Gastrocnemius medialis (tissue), 4 donors: ENCODE measurements around the gene GPATCH2. TPM values are rescaled to one million over a fixed set of nuclear protein-coding genes. Genes with fewer than 3 reads are reported as not detected.

ENCODE experiments used
- ATAC-seq, 2 donors: fragments of 150-250 bp; one replicate each; pipeline ENCODE4 v1.9.1; 2016
- DNase-seq, 2 donors: peaks; one replicate each; pipeline ENCODE4 v3.0.0-alpha.2; 2019
- H3K27ac ChIP-seq, 4 donors: fragments of 200-600 bp; sonication (generic); 1 replicate in 1 of 4; 2 replicates in 3 of 4; pipeline ENCODE4 v1.5.1; 2016 to 2018; ENCODE audit warnings: mild to moderate bottlenecking in 2 of 4, moderate library complexity in 1 of 4
- H3K27me3 ChIP-seq, 3 donors: fragments of 200-600 bp; sonication (generic) in 2 of 3; 1 replicate in 1 of 3; 2 replicates in 2 of 3; pipeline versions ENCODE4 v1.5.1 to v1.6.0; 2016 to 2019; ENCODE audit warnings: mild to moderate bottlenecking in 1 of 3, moderate library complexity in 1 of 3
- H3K36me3 ChIP-seq, 2 donors: fragments of 200-600 bp; sonication (generic) in 1 of 2; one replicate each; pipeline ENCODE4 v1.5.1; 2017 to 2018
- H3K4me1 ChIP-seq, 2 donors: fragments of 200-600 bp; sonication (generic) in 1 of 2; one replicate each; pipeline ENCODE4 v1.5.1; 2016 to 2017; ENCODE audit warnings: mild to moderate bottlenecking in 2 of 2
- H3K4me3 ChIP-seq, 4 donors: fragments of 200-600 bp; sonication (generic) in 3 of 4; 1 replicate in 1 of 4; 2 replicates in 3 of 4; pipeline ENCODE4 v1.5.1; 2016 to 2019; ENCODE audit warnings: mild to moderate bottlenecking in 2 of 4
- H3K9me3 ChIP-seq, 3 donors: fragments of 200-600 bp; sonication (generic) in 2 of 3; 1 replicate in 1 of 3; 2 replicates in 2 of 3; pipeline ENCODE4 v1.5.1; 2016 to 2019
- CTCF ChIP-seq, 5 experiments: fragments of 450-650 bp in 3 of 5; fragments of 200-600 bp in 2 of 5; sonication (generic) in 2 of 5; IDR thresholded peaks in 4 of 5; conservative IDR thresholded peaks in 1 of 5; 1 replicate in 4 of 5; 2 replicates in 1 of 5; pipeline ENCODE4 v1.5.1; 2016 to 2019; ENCODE audit warnings: antibody characterized with exemption in 5 of 5, mild to moderate bottlenecking in 3 of 5, moderate library complexity in 3 of 5
- POLR2A ChIP-seq, 2 donors: fragments of 450-650 bp; IDR thresholded peaks; one replicate each; pipeline ENCODE4 v1.6.1; 2017; ENCODE audit warnings: antibody characterized with exemption in 2 of 2, mild to moderate bottlenecking in 2 of 2, moderate library complexity in 2 of 2
- in situ Hi-C, 4 donors: fragments of 200-750 bp; cut with MboI; loops; one replicate each; pipeline versions ENCODE4 v1.15.0 to v1.8.0; 2017; ENCODE audit warnings: low sequenced_read_pairs in 4 of 4
- intact Hi-C: fragments of 100-400 bp; cut with DNase I; formaldehyde crosslinking; loops from one replicate; pipeline ENCODE4 v1.15.1; 2023; ENCODE audit warnings: low total_unique reads
- total RNA-seq, 4 donors: library from RNA; depleted of rRNA; stranded (reverse); fragments of >200 nt; gene quantifications; one replicate each; pipeline versions ENCODE4 v1.1.0 to v1.2.3, GENCODE V29; 2016

Gene GPATCH2
- total RNA-seq, 4 donors from 2014 or later: 3.6 to 9.3 (median 6.9) TPM

- no peak for TF ChIP-seq POLR2A (IDR thresholded peaks at IDR 0.05)
- TF ChIP-seq CTCF (IDR thresholded peaks at IDR 0.05 in 4 of 5, conservative IDR thresholded peaks at IDR 0.05 in 1 of 5): no peak
Observed at GRCh38 chr1:217521317-217521716, 109.6 kb downstream of the GPATCH2 start.

DNA sequence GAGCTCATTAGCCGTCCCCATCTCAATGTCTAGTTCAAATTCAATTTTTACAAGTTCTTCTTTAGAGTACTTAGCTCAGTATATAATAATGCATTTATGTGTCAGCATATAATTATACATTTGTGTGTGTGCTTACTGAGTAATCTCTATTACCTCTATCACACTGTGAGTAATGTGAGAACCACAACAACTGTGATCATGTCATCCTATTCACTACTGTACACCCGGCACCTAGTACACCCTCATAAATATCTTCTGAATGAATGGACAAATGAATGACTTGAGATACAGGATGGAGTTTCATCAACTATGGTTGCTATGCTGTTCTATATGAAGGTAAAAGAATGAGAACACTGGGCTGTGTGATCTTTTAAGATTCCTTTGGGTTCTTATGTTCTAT is 124.0 kb downstream of the GPATCH2 start:
- no peak overlapping the region for H3K4me3 ChIP-seq
- TF ChIP-seq POLR2A (IDR thresholded peaks at IDR 0.05) (no peak), CTCF (IDR thresholded peaks at IDR 0.05 in 4 of 5, conservative IDR thresholded peaks at IDR 0.05 in 1 of 5) (no peak)
- in situ Hi-C loops (no loop called here), intact Hi-C loops (no loop called here)
- no peak overlapping the region for H3K27ac ChIP-seq
- DNase-seq (no peak), ATAC-seq (no peak)
- no peaks in the 10 kb centered on the region for H3K9me3 ChIP-seq
- H3K27me3 ChIP-seq: no peaks in the 10 kb centered on the region
- H3K4me1 ChIP-seq: no peaks in the 10 kb centered on the region
- no peaks in the 10 kb centered on the region for H3K36me3 ChIP-seq

More at GRCh38 chr1:217521317-217521716, 109.6 kb downstream of the GPATCH2 start:
- Histone ChIP-seq H3K27ac (no peak overlapping the region), H3K4me1 (no peaks in the 10 kb centered on the region), H3K4me3 (no peak overlapping the region), H3K36me3 (no peaks in the 10 kb centered on the region), H3K27me3 (no peaks in the 10 kb centered on the region), H3K9me3 (no peaks in the 10 kb centered on the region)
- no peak for DNase-seq
- in situ Hi-C loops: no loop called here
- intact Hi-C loops: no loop called here
- ATAC-seq: no peak

DNA sequence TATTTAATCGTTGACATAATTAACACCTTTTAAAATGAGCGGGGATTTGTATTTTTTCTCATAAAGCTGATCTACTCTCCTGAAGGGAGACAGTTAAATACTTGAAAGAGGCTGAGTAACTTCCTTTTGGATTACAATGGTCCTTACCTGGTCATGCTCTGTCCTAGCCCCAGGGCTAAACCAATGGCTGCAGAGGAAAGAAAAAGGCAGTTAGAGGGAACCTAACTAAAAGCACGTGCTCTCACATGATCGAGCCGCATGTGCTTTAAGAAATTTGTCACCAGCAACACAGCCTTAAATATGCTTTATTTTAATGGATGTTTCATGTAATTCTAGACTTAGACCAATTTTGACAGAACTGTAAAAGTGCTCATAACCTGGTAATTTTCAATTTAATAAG is 132.7 kb downstream of the GPATCH2 start:
- ATAC-seq (no peak), DNase-seq (no peak)
- H3K27me3 ChIP-seq: no peaks in the 10 kb centered on the region
- H3K9me3 ChIP-seq: no peaks in the 10 kb centered on the region
- intact Hi-C loops: no loop called here
- no peaks in the 10 kb centered on the region for H3K4me1 ChIP-seq
- in situ Hi-C loops: no loop called here
- TF ChIP-seq CTCF (IDR thresholded peaks at IDR 0.05 in 4 of 5, conservative IDR thresholded peaks at IDR 0.05 in 1 of 5) (no peak), POLR2A (IDR thresholded peaks at IDR 0.05) (no peak)
- H3K27ac ChIP-seq: no peak overlapping the region
- H3K4me3 ChIP-seq: no peak overlapping the region
- no peaks in the 10 kb centered on the region for H3K36me3 ChIP-seq

- no peak overlapping the region for H3K4me3 ChIP-seq
- H3K9me3 ChIP-seq: no peaks in the 10 kb centered on the region
- H3K4me1 ChIP-seq: no peaks in the 10 kb centered on the region
- H3K27me3 ChIP-seq: no peaks in the 10 kb centered on the region
- no peak overlapping the region for H3K27ac ChIP-seq
- ATAC-seq (no peak), DNase-seq (no peak)
- in situ Hi-C loops: no loop called here
- intact Hi-C loops: no loop called here
- no peak for TF ChIP-seq POLR2A (IDR thresholded peaks at IDR 0.05)
- TF ChIP-seq CTCF (IDR thresholded peaks at IDR 0.05 in 4 of 5, conservative IDR thresholded peaks at IDR 0.05 in 1 of 5): no peak
- H3K36me3 ChIP-seq: no peaks in the 10 kb centered on the region
Observed at GRCh38 chr1:217495249-217495648, 135.6 kb downstream of the GPATCH2 start.

DNA sequence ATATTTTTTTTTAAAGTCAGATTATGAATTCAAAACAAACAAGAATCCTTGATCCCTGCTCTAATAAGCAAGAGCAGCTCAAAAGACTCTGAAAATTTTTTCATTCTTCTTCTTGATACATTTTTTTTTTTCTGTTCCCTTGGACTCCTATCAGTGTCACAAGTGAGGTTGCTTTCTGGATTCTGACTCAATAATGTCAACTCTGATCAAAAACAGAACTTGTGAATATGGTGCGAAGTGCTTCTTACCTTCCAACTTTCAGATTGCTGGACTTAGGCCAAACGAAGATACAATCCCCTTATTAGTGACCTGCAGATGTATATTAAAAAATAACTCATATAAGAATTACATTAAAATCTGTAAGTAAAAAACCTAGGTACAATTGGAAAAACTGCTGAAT is 136.1 kb downstream of the GPATCH2 start:
- Histone ChIP-seq H3K27ac (no peak overlapping the region), H3K36me3 (no peaks in the 10 kb centered on the region), H3K4me1 (no peaks in the 10 kb centered on the region), H3K4me3 (no peak overlapping the region), H3K9me3 (no peaks in the 10 kb centered on the region), H3K27me3 (no peaks in the 10 kb centered on the region)
- intact Hi-C loops: no loop called here
- TF ChIP-seq POLR2A (IDR thresholded peaks at IDR 0.05) (no peak), CTCF (IDR thresholded peaks at IDR 0.05 in 4 of 5, conservative IDR thresholded peaks at IDR 0.05 in 1 of 5) (no peak)
- ATAC-seq: no peak
- DNase-seq: no peak
- in situ Hi-C loops: no loop called here
